K562 (cell line): ENCODE results near the gene PPFIA1. TPM values are rescaled to one million over a fixed set of nuclear protein-coding genes. Genes with fewer than 3 reads are reported as not detected.

ENCODE experiments used
- ATAC-seq: fragments of 200-7000 bp; cut with Tn5 transposase; 3 replicates; pipeline ENCODE4 v1.9.1; 2020; ENCODE audit warnings: moderate library complexity
- BruUV-seq: library from RNA; stranded (reverse); fragments of 400-500 nt; replicated peaks from 2 replicates; lab custom pipeline; 2021; lab: Mats Ljungman, UMichigan
- CTCF ChIA-PET: fragments of 300-600 bp; formaldehyde crosslinking; extraction: SDS; loops from one replicate; lab custom pipeline; 2021; ENCODE audit warnings: low intra/inter-chr PET ratio; lab: Yijun Ruan, JAX
- POLR2A ChIA-PET: fragments of 300-600, 350-650 bp; sonication (Branson Sonifier 250); formaldehyde crosslinking; extraction: SDS; loops from one replicate; lab custom pipeline; 2021; ENCODE audit warnings: antibody characterized with exemption, inconsistent platforms; lab: Yijun Ruan, JAX
- DNase-seq, 4 experiments: peaks; one replicate each; pipeline versions ENCODE4 v3.0.0 to v3.0.0-alpha.2; 2011 to 2018; ENCODE audit warnings: low spot score in 3 of 4, mixed read lengths in 3 of 4; ENCODE audit errors: extremely low read depth in 1 of 4
- FAIRE-seq: peaks from 2 replicates; lab custom pipeline; 2011; peaks lifted over from hg19 to GRCh38; lab: Jason Lieb, UNC
- H2AFZ ChIP-seq: 2 replicates; pipeline ENCODE4 v1.6.0; 2011; ENCODE audit warnings: low read depth, low read length, control low read depth, inconsistent platforms
- H3K27ac ChIP-seq: fragments of 200-600 bp; 3 replicates; pipeline ENCODE4 v1.8.0; 2011; ENCODE audit warnings: low read depth, mild to moderate bottlenecking, control low read depth, inconsistent platforms, low read length, moderate library complexity, mixed read lengths; ENCODE audit errors: extremely low read depth
- H3K27me3 ChIP-seq, 2 experiments: fragments of 300-600 bp in 1 of 2; 2 replicates in 1 of 2; 3 replicates in 1 of 2; pipeline versions ENCODE4 v1.6.0 to v1.8.0; 2011; ENCODE audit warnings: inconsistent platforms in 2 of 2, low read length in 2 of 2, mild to moderate bottlenecking in 1 of 2, mixed read lengths in 1 of 2, moderate library complexity in 1 of 2; ENCODE audit not compliant: control insufficient read depth in 2 of 2, insufficient read depth in 2 of 2
- H3K36me3 ChIP-seq: fragments of 300-600 bp; 3 replicates; pipeline ENCODE4 v1.8.0; 2011; ENCODE audit warnings: mild to moderate bottlenecking, low read length, inconsistent platforms; ENCODE audit not compliant: control insufficient read depth, insufficient read depth
- H3K4me1 ChIP-seq, 2 experiments: fragments of 200-600 bp in 1 of 2; replicated peaks in 1 of 2; 2 replicates in 1 of 2; 3 replicates in 1 of 2; pipeline versions ENCODE4 v1.5.1 to v1.8.0; 2011; ENCODE audit warnings: inconsistent platforms in 2 of 2, low read length in 2 of 2, mild to moderate bottlenecking in 1 of 2, mixed read lengths in 1 of 2, moderate library complexity in 1 of 2; ENCODE audit not compliant: control insufficient read depth in 2 of 2, insufficient read depth in 2 of 2
- H3K4me2 ChIP-seq: 2 replicates; pipeline ENCODE4 v1.6.1; 2011; ENCODE audit warnings: low read length, control low read depth, inconsistent platforms, mixed read lengths; ENCODE audit not compliant: insufficient read depth
- H3K4me3 ChIP-seq: fragments of 200-600 bp; sonication (generic), shearing (Covaris generic); 2 replicates; pipeline ENCODE4 v1.5.1; 2016; ENCODE audit warnings: control low read depth, inconsistent platforms
- H3K79me2 ChIP-seq: fragments of 200-600 bp; 3 replicates; pipeline ENCODE4 v1.8.0; 2011; ENCODE audit warnings: low read length, inconsistent platforms; ENCODE audit not compliant: control insufficient read depth, insufficient read depth
- H3K9ac ChIP-seq, 2 experiments: 2 replicates each; pipeline versions ENCODE4 v1.6.0 to v1.6.1; 2011; ENCODE audit warnings: low read depth in 2 of 2, low read length in 2 of 2, control low read depth in 1 of 2, inconsistent platforms in 1 of 2, mild to moderate bottlenecking in 1 of 2, mixed read lengths in 1 of 2; ENCODE audit not compliant: insufficient read depth in 1 of 2
- H3K9me1 ChIP-seq: one replicate; pipeline ENCODE4 v1.6.0; 2011; ENCODE audit warnings: inconsistent platforms, mild to moderate bottlenecking, low read length, moderate library complexity; ENCODE audit not compliant: control insufficient read depth, insufficient read depth
- H3K9me3 ChIP-seq: replicated peaks from 2 replicates; pipeline ENCODE4 v1.5.1; 2011; ENCODE audit warnings: low read depth, low read length, inconsistent platforms; ENCODE audit not compliant: control insufficient read depth, insufficient read depth
- H4K20me1 ChIP-seq: replicated peaks from 2 replicates; pipeline ENCODE4 v1.6.1; 2011; ENCODE audit warnings: low read length, inconsistent platforms, mixed read lengths; ENCODE audit not compliant: control insufficient read depth, insufficient read depth
- ARID4B ChIP-seq: sonication (generic); formaldehyde crosslinking; IDR thresholded peaks from 2 replicates; pipeline ENCODE4 v1.8.0; 2022; ENCODE audit warnings: mild to moderate bottlenecking, missing genetic modification reagents
- ATF3 ChIP-seq, 2 experiments: fragments of 450-650 bp in 1 of 2; sonication (generic) in 1 of 2; formaldehyde crosslinking in 1 of 2; IDR thresholded peaks in 1 of 2; conservative IDR thresholded peaks in 1 of 2; 2 replicates each; pipeline versions ENCODE4 v1.6.1 to v1.8.1; 2016 to 2023; ENCODE audit warnings: mild to moderate bottlenecking in 2 of 2, moderate library complexity in 2 of 2, inconsistent platforms in 1 of 2, missing genetic modification reagents in 1 of 2
- CAMTA2 ChIP-seq: fragments of 250-450 bp; sonication (Bioruptor Pico); conservative IDR thresholded peaks from 2 replicates; pipeline ENCODE4 v1.5.1; 2022
- FOXA3 ChIP-seq, 2 experiments: fragments of 450-650 bp in 1 of 2; sonication (generic) in 1 of 2; formaldehyde crosslinking; IDR thresholded peaks in 1 of 2; conservative IDR thresholded peaks in 1 of 2; 2 replicates each; pipeline versions ENCODE4 v1.4.0 to v1.8.0; 2020 to 2022; ENCODE audit warnings: mild to moderate bottlenecking in 2 of 2, missing genetic modification reagents in 1 of 2
- NRF1 ChIP-seq, 2 experiments: fragments of 450-650 bp; IDR thresholded peaks in 1 of 2; conservative IDR thresholded peaks in 1 of 2; 2 replicates each; pipeline ENCODE4 v1.6.1; 2014; ENCODE audit warnings: mild to moderate bottlenecking in 2 of 2
- PHB ChIP-seq: fragments of 250-450 bp; sonication (Bioruptor Pico); IDR thresholded peaks from 2 replicates; pipeline ENCODE4 v1.5.0; 2021
- WGBS: fragments of 100-300 bp; shearing (Covaris generic); methylation state at CpG from one replicate; pipeline ENCODE4 v1.1.6; 2016; ENCODE audit warnings: low coverage, mixed read lengths; ENCODE audit not compliant: insufficient coverage; ENCODE audit errors: missing lambda C conversion rate; 5-methylcytosine and 5-hydroxymethylcytosine counted together
- in situ Hi-C: fragments of 300-500 bp; cut with MboI; formaldehyde crosslinking; loops from 4 replicates; pipeline ENCODE4 v1.15.0; 2018; ENCODE audit warnings: inconsistent platforms, mixed read lengths
- intact Hi-C: fragments of 100-400 bp; cut with micrococcal nuclease; formaldehyde crosslinking; loops from 2 replicates; pipeline ENCODE4 v1.14.2; 2022
- polyA plus RNA-seq, 8 experiments: library from polyadenylated mRNA; depleted of rRNA in 4 of 8; stranded (reverse) in 5 of 8; unstranded in 3 of 8; fragments of >200 nt; fragmentation: Nextera tagmentation in 2 of 8; fragmentation: Illumina TruSeq in 1 of 8; extraction: Ambion mirVana in 2 of 8; extraction: Trizol in 1 of 8; gene quantifications; 2 replicates each; pipeline versions ENCODE4 v1.2.1 to v1.2.3, GENCODE V29; 2011 to 2014; ENCODE audit warnings: inconsistent platforms in 1 of 8, missing spikeins in 1 of 8
- total RNA-seq, 7 experiments: library from RNA; depleted of rRNA in 6 of 7; stranded (reverse); fragments of >200 nt in 6 of 7; fragmentation: Illumina TruSeq in 2 of 7; extraction: Trizol in 2 of 7; gene quantifications; 2 replicates each; pipeline versions ENCODE4 v1.2.1 to v1.2.3, GENCODE V29; 2011 to 2021; ENCODE audit warnings: low replicate concordance in 1 of 7
- TF ChIP-seq, protein P1 (sequence below): sonication (generic); formaldehyde crosslinking; IDR thresholded peaks from 2 replicates; pipeline ENCODE4 v1.8.1; 2023; ENCODE audit warnings: missing genetic modification reagents, mild to moderate bottlenecking, borderline replicate concordance
- TF ChIP-seq, protein P2 (sequence below): IDR thresholded peaks from 2 replicates; pipeline ENCODE4 v1.6.1; 2011; ENCODE audit warnings: borderline replicate concordance, low read depth, mild to moderate bottlenecking, moderate library complexity, low read length; ENCODE audit not compliant: insufficient read depth, poor library complexity, severe bottlenecking

PPFIA1 gene
- total and polyA plus RNA-seq, 9 of the 15 experiments (the other 6 are each of a cell fraction or from before 2014, with no cell fraction given) = 9.9 to 41.5 (median 28.5) TPM

GRCh38 chr11:70348608-70349007, 78.1 kb downstream of the PPFIA1 start:
- H3K9me3 ChIP-seq = no peaks in the 10 kb centered on the region
- no peak overlapping the region for H3K4me3 ChIP-seq
- H3K27me3 ChIP-seq = no peaks in the 10 kb centered on the region
- CTCF ChIA-PET = no interaction called here
- H3K9ac ChIP-seq = no peak overlapping the region
- 67% methylated on average over 1 of the region's 1 CpG for WGBS
- no peak for ATAC-seq
- intact Hi-C loops = no loop called here
- no peaks in the 10 kb centered on the region for H3K79me2 ChIP-seq
- peaks cover 75% of the 10 kb centered on the region; the same call in 2 of the 3 replicates for H3K36me3 ChIP-seq
- no peak for DNase-seq
- peaks cover 3% of the 10 kb centered on the region in 2 experiments; a peak in 2 of 5 replicates for H3K4me1 ChIP-seq
- no peak overlapping the region for H2AFZ ChIP-seq
- no peak overlapping the region for H3K4me2 ChIP-seq
- no peak overlapping the region for H3K27ac ChIP-seq
- in situ Hi-C loops = no loop called here
- no peak for FAIRE-seq
- BruUV-seq = no TSS peak
- no peaks in the 10 kb centered on the region for H3K9me1 ChIP-seq
- H4K20me1 ChIP-seq = no peaks in the 10 kb centered on the region
- POLR2A ChIA-PET = interaction anchor here (0.5 to 0.9 kb wide), 2 partner anchors 17 to 62 kb away, joined by 3 read pairs; no protein-coding TSS in a partner anchor
- TF ChIP-seq, protein P1, sequence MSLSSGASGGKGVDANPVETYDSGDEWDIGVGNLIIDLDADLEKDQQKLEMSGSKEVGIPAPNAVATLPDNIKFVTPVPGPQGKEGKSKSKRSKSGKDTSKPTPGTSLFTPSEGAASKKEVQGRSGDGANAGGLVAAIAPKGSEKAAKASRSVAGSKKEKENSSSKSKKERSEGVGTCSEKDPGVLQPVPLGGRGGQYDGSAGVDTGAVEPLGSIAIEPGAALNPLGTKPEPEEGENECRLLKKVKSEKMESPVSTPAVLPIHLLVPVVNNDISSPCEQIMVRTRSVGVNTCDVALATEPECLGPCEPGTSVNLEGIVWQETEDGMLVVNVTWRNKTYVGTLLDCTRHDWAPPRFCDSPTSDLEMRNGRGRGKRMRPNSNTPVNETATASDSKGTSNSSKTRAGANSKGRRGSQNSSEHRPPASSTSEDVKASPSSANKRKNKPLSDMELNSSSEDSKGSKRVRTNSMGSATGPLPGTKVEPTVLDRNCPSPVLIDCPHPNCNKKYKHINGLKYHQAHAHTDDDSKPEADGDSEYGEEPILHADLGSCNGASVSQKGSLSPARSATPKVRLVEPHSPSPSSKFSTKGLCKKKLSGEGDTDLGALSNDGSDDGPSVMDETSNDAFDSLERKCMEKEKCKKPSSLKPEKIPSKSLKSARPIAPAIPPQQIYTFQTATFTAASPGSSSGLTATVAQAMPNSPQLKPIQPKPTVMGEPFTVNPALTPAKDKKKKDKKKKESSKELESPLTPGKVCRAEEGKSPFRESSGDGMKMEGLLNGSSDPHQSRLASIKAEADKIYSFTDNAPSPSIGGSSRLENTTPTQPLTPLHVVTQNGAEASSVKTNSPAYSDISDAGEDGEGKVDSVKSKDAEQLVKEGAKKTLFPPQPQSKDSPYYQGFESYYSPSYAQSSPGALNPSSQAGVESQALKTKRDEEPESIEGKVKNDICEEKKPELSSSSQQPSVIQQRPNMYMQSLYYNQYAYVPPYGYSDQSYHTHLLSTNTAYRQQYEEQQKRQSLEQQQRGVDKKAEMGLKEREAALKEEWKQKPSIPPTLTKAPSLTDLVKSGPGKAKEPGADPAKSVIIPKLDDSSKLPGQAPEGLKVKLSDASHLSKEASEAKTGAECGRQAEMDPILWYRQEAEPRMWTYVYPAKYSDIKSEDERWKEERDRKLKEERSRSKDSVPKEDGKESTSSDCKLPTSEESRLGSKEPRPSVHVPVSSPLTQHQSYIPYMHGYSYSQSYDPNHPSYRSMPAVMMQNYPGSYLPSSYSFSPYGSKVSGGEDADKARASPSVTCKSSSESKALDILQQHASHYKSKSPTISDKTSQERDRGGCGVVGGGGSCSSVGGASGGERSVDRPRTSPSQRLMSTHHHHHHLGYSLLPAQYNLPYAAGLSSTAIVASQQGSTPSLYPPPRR (CRISPR knock-in tag) = no peak
- TF ChIP-seq NRF1 (conservative IDR thresholded peaks at IDR 0.05 in 1 of 2, IDR thresholded peaks at IDR 0.05 in 1 of 2) = no peak
- no peak for TF ChIP-seq ARID4B
- no peak for TF ChIP-seq PHB (CRISPR knock-in tag)
- TF ChIP-seq, protein P2, sequence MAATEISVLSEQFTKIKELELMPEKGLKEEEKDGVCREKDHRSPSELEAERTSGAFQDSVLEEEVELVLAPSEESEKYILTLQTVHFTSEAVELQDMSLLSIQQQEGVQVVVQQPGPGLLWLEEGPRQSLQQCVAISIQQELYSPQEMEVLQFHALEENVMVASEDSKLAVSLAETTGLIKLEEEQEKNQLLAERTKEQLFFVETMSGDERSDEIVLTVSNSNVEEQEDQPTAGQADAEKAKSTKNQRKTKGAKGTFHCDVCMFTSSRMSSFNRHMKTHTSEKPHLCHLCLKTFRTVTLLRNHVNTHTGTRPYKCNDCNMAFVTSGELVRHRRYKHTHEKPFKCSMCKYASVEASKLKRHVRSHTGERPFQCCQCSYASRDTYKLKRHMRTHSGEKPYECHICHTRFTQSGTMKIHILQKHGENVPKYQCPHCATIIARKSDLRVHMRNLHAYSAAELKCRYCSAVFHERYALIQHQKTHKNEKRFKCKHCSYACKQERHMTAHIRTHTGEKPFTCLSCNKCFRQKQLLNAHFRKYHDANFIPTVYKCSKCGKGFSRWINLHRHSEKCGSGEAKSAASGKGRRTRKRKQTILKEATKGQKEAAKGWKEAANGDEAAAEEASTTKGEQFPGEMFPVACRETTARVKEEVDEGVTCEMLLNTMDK = no peak
- no peak for TF ChIP-seq CAMTA2 (CRISPR knock-in tag)
- 0 out of 2 replicates have a peak, but pooled peaks have one; percentile 30 for TF ChIP-seq ATF3 (IDR thresholded peaks at IDR 0.05)
- no peak for TF ChIP-seq ATF3 (CRISPR knock-in tag; conservative IDR thresholded peaks at IDR 0.05)
- no peak for TF ChIP-seq FOXA3 (CRISPR knock-in tag; conservative IDR thresholded peaks at IDR 0.05 in 1 of 2, IDR thresholded peaks at IDR 0.05 in 1 of 2)
